HEK293T (cell line): Measurements from ENCODE around the gene SH3BP5L.

Experiments
- ELF4 ChIP-seq: fragments of 450-650 bp; IDR thresholded peaks from 2 replicates; pipeline ENCODE4 v1.6.1; 2017; ENCODE audit warnings: antibody characterized with exemption
- FOXM1 ChIP-seq: fragments of 450-650 bp; IDR thresholded peaks from 2 replicates; pipeline ENCODE4 v1.6.1; 2017; ENCODE audit warnings: mild to moderate bottlenecking, borderline replicate concordance
- SUZ12 ChIP-seq: fragments of 450-650 bp; IDR thresholded peaks from 2 replicates; pipeline ENCODE4 v1.6.1; 2016; ENCODE audit warnings: mild to moderate bottlenecking
- TF ChIP-seq, protein P1 (sequence below): fragments of 450-650 bp; IDR thresholded peaks from 2 replicates; pipeline ENCODE4 v1.6.1; 2016

DNA sequence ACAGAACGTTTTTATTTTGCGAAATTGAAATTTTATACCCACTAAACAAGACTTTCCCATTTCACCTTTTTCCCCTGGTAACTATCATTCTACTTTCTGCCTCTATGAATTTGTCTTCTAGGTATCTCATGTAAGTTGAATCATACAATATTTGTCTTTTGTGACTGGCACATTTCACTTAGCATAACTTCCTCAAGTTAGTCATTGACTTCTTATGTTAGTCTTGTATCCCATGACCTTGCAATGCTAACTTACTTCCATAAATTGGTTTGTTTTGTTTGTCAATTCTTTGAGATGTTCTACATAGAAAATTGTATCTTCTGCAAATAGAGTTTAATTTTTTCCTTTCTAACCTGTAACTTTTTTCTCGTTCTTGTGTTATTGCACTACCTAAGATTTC is 26.9 kb downstream of the SH3BP5L start:
- no peak for TF ChIP-seq SUZ12
- no peak for TF ChIP-seq FOXM1
- TF ChIP-seq, protein P1, sequence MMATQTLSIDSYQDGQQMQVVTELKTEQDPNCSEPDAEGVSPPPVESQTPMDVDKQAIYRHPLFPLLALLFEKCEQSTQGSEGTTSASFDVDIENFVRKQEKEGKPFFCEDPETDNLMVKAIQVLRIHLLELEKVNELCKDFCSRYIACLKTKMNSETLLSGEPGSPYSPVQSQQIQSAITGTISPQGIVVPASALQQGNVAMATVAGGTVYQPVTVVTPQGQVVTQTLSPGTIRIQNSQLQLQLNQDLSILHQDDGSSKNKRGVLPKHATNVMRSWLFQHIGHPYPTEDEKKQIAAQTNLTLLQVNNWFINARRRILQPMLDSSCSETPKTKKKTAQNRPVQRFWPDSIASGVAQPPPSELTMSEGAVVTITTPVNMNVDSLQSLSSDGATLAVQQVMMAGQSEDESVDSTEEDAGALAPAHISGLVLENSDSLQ = no peak
- no peak for TF ChIP-seq ELF4
